Vagina (tissue), 2 donors: ENCODE data around the gene GGCT.
"Not testable (repeated sequence)": the region's sequence is repeated elsewhere in the genome, so short reads cannot be mapped to it uniquely, and the experiment has no call there.

ENCODE experiments used
- POLR2A ChIP-seq, 2 donors: fragments of 450-650 bp; IDR thresholded peaks; one replicate each; pipeline ENCODE4 v1.6.1; 2017; ENCODE audit warnings: antibody characterized with exemption in 2 of 2, mild to moderate bottlenecking in 2 of 2, moderate library complexity in 2 of 2
- TF ChIP-seq, protein P1 (sequence below), 3 experiments: fragments of 450-650 bp in 2 of 3; fragments of 200-600 bp in 1 of 3; sonication (generic) in 1 of 3; IDR thresholded peaks; one replicate each; pipeline ENCODE4 v1.5.1; 2017 to 2019; ENCODE audit warnings: antibody characterized with exemption in 3 of 3, mild to moderate bottlenecking in 2 of 3, moderate library complexity in 2 of 3

DNA sequence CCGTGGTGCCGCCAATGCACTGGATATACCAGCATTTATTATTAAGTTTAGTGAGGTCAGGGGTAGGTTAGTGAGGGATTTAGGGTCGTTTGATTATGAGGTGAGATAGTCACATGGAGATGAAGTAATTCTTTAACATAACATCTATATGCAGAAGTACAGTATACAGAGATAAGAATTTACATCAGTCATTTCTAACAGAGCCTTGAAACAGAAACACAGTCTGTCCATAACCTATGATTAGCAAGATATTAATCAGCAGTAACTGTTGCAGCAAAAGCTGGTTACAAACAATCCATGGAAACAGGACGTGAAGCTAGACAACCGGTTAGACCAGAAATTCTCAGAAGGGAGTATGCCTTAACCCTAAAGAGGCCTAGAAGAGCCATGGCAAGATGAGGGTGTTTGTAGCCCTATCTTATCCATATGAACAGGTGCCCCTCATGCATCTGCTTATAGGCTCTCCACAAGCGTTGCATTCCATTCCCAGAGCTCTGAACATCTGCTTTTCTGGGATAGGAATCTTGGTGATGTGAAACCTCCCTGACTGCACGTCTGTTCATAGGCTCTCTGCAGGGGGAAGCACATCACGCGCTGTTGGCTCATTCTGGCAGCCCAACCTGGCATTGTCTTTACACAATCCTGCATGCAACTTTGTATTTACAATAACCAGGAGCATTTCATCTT is 4.7 kb upstream of the GGCT start:
- TF ChIP-seq, protein P1, sequence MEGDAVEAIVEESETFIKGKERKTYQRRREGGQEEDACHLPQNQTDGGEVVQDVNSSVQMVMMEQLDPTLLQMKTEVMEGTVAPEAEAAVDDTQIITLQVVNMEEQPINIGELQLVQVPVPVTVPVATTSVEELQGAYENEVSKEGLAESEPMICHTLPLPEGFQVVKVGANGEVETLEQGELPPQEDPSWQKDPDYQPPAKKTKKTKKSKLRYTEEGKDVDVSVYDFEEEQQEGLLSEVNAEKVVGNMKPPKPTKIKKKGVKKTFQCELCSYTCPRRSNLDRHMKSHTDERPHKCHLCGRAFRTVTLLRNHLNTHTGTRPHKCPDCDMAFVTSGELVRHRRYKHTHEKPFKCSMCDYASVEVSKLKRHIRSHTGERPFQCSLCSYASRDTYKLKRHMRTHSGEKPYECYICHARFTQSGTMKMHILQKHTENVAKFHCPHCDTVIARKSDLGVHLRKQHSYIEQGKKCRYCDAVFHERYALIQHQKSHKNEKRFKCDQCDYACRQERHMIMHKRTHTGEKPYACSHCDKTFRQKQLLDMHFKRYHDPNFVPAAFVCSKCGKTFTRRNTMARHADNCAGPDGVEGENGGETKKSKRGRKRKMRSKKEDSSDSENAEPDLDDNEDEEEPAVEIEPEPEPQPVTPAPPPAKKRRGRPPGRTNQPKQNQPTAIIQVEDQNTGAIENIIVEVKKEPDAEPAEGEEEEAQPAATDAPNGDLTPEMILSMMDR (IDR thresholded peaks at IDR 0.05) = not testable (repeated sequence)
- not testable (repeated sequence) for TF ChIP-seq POLR2A (IDR thresholded peaks at IDR 0.05)
